Activated gamma-delta T cell treated with anti-CD3 and anti-CD28 coated beads, Interleukin-2, amount 50 U/mL, for 16 hours (primary cell): Measurements from ENCODE around the gene HRH2.
"Not testable (repeated sequence)": the region's sequence is repeated elsewhere in the genome, so short reads cannot be mapped to it uniquely, and the experiment has no call there.

ENCODE experiments used
- DNase-seq: peaks from one replicate; pipeline ENCODE4 v3.0.0-alpha.2; 2020; ENCODE audit warnings: low read depth

Gene HRH2

GRCh38 chr5:175649967-175650366, 7.9 kb upstream of the HRH2 start:
- no peak for DNase-seq

- DNase-seq = not testable (repeated sequence)
Measured at GRCh38 chr5:175650430-175651205, 7.3 kb upstream of the HRH2 start.

GRCh38 chr5:175652741-175653663, 4.9 kb upstream of the HRH2 start:
- DNase-seq = peak; percentile 59

- no peak for DNase-seq
Measured at GRCh38 chr5:175653763-175654162, 4.1 kb upstream of the HRH2 start.

- no peak for DNase-seq
Measured at GRCh38 chr5:175654339-175654738, 3.5 kb upstream of the HRH2 start.

- DNase-seq = no peak
Measured at GRCh38 chr5:175654807-175655206, 3.1 kb upstream of the HRH2 start.

- DNase-seq = no peak
Measured at GRCh38 chr5:175655411-175655810, 2.5 kb upstream of the HRH2 start.

- no peak for DNase-seq
Measured at GRCh38 chr5:175656966-175657365, 905 bp upstream of the HRH2 start.

GRCh38 chr5:175658299-175659145, 651 bp downstream of the HRH2 start:
- no peak for DNase-seq

- no peak for DNase-seq
Measured at GRCh38 chr5:175659546-175660253, 1.8 kb downstream of the HRH2 start.

GRCh38 chr5:175663186-175664184, 5.6 kb downstream of the HRH2 start:
- no peak for DNase-seq

GRCh38 chr5:175664723-175665122, 6.9 kb downstream of the HRH2 start:
- DNase-seq = no peak

- DNase-seq = no peak
Measured at GRCh38 chr5:175666216-175666615, 8.3 kb downstream of the HRH2 start.

GRCh38 chr5:175668006-175668405, 10.1 kb downstream of the HRH2 start:
- no peak for DNase-seq

GRCh38 chr5:175670372-175670771, 12.5 kb downstream of the HRH2 start:
- no peak for DNase-seq

GRCh38 chr5:175671013-175671412, 13.1 kb downstream of the HRH2 start:
- no peak for DNase-seq

GRCh38 chr5:175672976-175673648, 15.2 kb downstream of the HRH2 start:
- no peak for DNase-seq

GRCh38 chr5:175674731-175675346, 17.0 kb downstream of the HRH2 start:
- DNase-seq = no peak

- no peak for DNase-seq
Measured at GRCh38 chr5:175675873-175676272, 18.0 kb downstream of the HRH2 start.
